ENCODE measurements around the gene CD109.

DNA sequence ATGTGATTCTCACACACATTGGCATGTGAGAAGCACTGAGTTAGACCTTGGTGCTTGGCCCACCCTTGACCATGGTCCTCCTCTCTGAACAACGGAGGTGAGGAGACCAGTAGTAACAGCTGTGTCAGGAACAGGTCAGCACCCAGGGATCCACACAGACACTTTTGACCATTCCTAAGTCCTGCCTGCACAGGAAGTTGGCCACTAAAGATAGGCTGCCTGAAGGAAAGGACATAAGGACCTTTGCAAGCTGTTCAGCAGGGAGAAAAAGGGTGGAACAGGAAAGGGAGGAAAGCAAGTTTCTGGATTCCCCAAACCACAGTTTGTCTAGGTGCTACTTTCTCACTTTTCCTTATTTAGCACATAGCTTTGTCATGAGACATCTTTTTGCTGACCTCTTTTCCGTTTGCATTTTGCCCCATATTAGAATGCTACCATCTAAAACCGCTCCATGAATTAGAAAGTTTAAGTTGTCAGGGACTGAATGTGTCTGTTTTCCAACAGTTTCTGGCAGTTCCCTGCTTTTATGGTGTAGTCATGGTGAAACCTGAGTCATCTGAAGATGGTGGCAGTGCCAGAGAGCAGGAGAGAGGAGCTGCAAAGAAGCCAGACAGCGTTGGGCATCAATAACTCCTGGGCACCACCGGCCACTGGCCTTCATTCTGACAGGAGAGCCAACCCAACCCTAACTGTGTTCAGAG lies 1.1 kb upstream of the CD109 start:
- TF ChIP-seq EZH2 (IDR thresholded peaks at IDR 0.05; ENCODE audit: low read length, unreplicated experiment) (no peak), EZH2phosphoT487 (IDR thresholded peaks at IDR 0.05; ENCODE audit: borderline replicate concordance, low read length) (no peak)
- TF ChIP-seq, protein P1, sequence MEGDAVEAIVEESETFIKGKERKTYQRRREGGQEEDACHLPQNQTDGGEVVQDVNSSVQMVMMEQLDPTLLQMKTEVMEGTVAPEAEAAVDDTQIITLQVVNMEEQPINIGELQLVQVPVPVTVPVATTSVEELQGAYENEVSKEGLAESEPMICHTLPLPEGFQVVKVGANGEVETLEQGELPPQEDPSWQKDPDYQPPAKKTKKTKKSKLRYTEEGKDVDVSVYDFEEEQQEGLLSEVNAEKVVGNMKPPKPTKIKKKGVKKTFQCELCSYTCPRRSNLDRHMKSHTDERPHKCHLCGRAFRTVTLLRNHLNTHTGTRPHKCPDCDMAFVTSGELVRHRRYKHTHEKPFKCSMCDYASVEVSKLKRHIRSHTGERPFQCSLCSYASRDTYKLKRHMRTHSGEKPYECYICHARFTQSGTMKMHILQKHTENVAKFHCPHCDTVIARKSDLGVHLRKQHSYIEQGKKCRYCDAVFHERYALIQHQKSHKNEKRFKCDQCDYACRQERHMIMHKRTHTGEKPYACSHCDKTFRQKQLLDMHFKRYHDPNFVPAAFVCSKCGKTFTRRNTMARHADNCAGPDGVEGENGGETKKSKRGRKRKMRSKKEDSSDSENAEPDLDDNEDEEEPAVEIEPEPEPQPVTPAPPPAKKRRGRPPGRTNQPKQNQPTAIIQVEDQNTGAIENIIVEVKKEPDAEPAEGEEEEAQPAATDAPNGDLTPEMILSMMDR (conservative IDR thresholded peaks at IDR 0.05; ENCODE audit: low read depth, low read length): no peak

Measured in PC-3 (cell line).